Measurements from ENCODE around the gene KAZN.

GRCh38 chr1:14639291-14640050 is 41.0 kb downstream of the KAZN start:
- TF ChIP-seq EZH2 (optimal IDR thresholded peaks at IDR 0.05; ENCODE audit: low read depth, low read length) = no peak
- no peak for TF ChIP-seq CTCF (IDR thresholded peaks at IDR 0.05; ENCODE audit: low read length)

Measured in MM.1S (cell line).